Cardiac fibroblast (primary cell): Measurements from ENCODE around the gene SYP.

Source experiments
- DNase-seq, 2 donors: peaks; one replicate each; pipeline versions ENCODE4 v3.0.0 to v3.0.0-alpha.2; 2010; ENCODE audit warnings: low read depth in 2 of 2
- H3K4me3 ChIP-seq, 2 donors: replicated peaks in 1 of 2; 1 replicate in 1 of 2; 2 replicates in 1 of 2; pipeline ENCODE4 v1.5.1; 2011; ENCODE audit warnings: low read depth in 2 of 2, low read length in 2 of 2, mild to moderate bottlenecking in 2 of 2, moderate library complexity in 1 of 2
- TF ChIP-seq, protein P1 (sequence below): IDR thresholded peaks from one replicate; pipeline ENCODE4 v1.5.1; 2011; ENCODE audit warnings: low read depth, mild to moderate bottlenecking, low read length, inconsistent platforms

SYP gene

DNA sequence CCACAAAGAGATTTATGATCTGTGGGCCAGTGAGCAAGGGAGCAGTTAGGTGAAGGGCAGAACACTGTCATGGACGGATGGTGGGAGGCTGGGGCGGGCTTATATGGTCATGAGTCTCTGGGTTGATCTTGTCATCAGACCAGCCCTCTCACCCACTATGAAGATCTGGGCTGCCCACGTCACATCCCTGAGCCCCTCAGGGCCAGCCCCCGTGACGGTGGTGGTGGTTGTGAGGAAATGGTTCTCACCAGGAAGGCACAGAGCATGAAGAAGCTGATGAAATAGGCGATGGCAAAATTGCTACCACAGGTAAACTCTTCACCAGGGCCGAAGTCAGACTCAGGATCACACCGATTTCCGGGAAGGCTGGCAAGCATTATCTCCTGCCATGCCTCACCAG lies 11.1 kb upstream of the SYP start:
- TF ChIP-seq, protein P1, sequence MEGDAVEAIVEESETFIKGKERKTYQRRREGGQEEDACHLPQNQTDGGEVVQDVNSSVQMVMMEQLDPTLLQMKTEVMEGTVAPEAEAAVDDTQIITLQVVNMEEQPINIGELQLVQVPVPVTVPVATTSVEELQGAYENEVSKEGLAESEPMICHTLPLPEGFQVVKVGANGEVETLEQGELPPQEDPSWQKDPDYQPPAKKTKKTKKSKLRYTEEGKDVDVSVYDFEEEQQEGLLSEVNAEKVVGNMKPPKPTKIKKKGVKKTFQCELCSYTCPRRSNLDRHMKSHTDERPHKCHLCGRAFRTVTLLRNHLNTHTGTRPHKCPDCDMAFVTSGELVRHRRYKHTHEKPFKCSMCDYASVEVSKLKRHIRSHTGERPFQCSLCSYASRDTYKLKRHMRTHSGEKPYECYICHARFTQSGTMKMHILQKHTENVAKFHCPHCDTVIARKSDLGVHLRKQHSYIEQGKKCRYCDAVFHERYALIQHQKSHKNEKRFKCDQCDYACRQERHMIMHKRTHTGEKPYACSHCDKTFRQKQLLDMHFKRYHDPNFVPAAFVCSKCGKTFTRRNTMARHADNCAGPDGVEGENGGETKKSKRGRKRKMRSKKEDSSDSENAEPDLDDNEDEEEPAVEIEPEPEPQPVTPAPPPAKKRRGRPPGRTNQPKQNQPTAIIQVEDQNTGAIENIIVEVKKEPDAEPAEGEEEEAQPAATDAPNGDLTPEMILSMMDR: no peak
- no peak for DNase-seq
- no peak overlapping the region for H3K4me3 ChIP-seq

DNA sequence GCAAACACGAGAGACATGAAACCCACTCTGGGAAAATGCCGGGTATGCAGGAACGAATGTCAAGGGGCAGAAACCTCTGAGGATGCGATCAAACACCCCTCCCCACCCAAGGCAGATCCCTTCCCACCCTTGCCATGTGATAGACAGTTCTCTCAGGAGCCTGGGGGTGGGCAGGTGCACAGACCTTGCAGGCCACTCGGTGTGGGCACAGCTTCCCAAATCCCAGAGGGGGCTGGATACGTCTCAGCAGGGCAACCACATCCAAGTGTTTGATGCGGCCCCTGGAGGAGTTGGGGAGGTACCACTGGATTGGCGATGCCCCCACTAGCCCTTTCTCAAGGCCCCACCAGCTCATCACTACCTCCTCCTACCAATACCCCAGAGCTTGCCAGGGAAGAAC lies 10.4 kb upstream of the SYP start:
- DNase-seq: no peak
- no peak overlapping the region for H3K4me3 ChIP-seq
- TF ChIP-seq, protein P1: no peak

DNA sequence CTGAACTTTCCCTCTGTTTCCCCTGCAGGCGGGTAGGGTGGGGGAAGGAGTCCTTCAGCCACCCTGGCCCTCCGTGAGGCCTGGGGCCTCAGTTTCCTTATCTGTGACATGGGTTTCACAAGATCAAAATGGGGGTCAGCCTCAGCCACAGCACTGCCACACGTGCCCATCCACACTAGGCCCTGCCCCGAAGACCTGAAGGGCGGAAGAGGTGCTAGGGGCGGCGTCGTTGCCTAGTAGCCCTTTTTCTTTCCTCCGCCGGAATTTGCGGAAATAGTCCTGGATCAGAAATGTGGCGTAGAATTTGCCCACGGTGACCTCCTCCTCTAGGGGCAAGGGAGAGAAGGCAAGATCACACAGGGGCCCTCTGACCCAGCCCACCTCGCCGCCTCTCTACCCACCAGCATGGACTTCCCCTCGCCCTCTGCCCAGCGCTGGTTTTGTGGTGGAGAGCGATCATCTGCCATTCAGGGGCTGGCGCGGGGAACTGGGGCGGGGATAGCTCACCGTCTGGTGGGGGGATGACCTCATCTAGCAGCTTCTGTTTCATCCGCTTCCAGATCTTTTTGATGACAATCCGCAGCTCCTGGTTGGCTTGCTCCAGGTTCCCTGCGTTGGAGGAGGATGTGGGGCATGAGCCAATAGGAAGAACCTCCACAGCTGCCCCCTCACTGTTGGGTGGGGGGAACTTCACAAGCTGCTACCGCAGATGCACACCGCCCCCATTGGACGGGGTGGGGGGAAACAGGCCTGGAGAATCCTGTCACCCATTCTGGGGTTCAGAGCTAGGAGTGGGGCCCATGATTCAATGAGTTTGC lies 9.7 kb upstream of the SYP start:
- no peak overlapping the region for H3K4me3 ChIP-seq

DNA sequence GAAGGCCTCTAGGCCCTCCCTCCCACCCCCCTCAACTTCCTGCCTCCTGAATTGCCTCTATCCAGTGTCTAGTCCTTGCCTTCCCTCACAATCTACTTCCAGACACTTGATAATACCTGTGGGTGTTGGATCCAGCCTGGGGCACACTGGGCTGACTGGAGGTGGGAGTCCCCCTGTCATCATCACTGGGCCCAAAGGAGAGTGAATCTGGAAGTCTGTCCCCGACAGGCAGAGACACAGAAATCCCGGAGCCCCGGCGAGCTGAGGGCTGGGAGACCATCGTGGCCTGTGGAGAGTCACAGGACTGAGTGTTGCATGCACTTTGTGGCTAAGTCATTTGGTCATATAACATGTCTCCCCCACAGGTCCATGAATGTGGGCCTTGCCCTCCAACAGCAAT lies 8.4 kb upstream of the SYP start:
- DNase-seq: no peak
- no peak overlapping the region for H3K4me3 ChIP-seq
- TF ChIP-seq, protein P1: no peak

More for the DNA sequence above, 9.7 kb upstream of the SYP start:
- TF ChIP-seq, protein P1: no peak
- DNase-seq: no peak

DNA sequence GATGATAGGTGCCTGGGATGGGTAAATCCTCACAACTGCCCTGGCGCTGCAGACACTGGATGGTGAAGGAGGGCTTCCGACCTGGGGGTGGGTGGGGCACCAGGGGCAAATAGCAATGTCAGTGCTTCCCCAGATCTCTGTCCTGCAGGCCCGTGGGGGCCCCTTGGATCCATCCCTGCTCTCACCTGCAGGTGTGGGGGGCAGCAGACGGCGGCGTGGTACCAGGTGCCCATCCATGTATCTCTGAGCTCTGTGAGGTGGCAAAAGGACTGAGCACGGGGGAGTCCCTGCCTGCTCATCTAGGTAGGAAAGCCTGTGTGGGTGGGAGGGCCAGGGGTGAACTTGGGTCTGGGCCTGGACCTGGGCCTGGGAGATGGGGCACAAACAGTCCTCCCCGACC lies 6.5 kb upstream of the SYP start:
- TF ChIP-seq, protein P1: no peak

DNA sequence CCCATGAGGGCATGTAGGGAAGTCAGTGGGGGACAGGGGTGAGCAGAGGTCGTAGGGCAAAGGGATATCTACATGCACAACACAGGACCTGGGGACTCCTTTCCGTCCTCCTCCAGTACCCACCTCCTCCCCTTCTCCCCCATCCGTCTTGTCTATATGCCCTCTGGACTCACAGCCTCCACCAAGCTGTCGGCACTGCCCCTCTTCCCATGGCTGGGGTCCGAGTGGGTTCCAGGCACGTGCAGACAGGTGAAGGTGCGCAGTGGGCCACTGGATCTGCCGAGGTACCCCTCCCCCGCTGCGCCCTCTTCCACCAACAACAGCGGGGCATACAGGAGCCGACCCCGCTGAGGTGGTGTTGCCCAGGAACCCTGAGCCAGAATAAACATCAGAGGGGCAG lies 5.5 kb upstream of the SYP start:
- TF ChIP-seq, protein P1: no peak

More for the DNA sequence above, 6.5 kb upstream of the SYP start:
- DNase-seq: no peak
- H3K4me3 ChIP-seq: no peak overlapping the region

More for the DNA sequence above, 5.5 kb upstream of the SYP start:
- H3K4me3 ChIP-seq: no peak overlapping the region
- no peak for DNase-seq
